CD8-positive, alpha-beta memory T cell (primary cell): ENCODE data around the gene KRTAP4-2. TPM values are rescaled to one million over a fixed set of nuclear protein-coding genes. Genes with fewer than 3 reads are reported as not detected.
"Not testable (repeated sequence)": the region's sequence is repeated elsewhere in the genome, so short reads cannot be mapped to it uniquely, and the experiment has no call there.

Experiments used
- CTCF ChIA-PET: fragments of 350-600 bp; sonication (Branson Sonifier 250); formaldehyde crosslinking; loops from one replicate; lab custom pipeline; 2021; ENCODE audit warnings: antibody characterized with exemption; lab: Charles Lee
- POLR2A ChIA-PET: fragments of 350-600 bp; sonication (Branson Sonifier 250); formaldehyde crosslinking; loops from one replicate; lab custom pipeline; 2021; ENCODE audit warnings: antibody characterized with exemption; lab: Charles Lee
- DNase-seq, 5 donors: peaks; one replicate each; pipeline versions ENCODE4 v3.0.0 to v3.0.0-alpha.2; 2020 to 2022; ENCODE audit warnings: mixed read lengths in 1 of 5
- H3K27ac ChIP-seq: one replicate; pipeline ENCODE4 v1.7.0; 2013; ENCODE audit warnings: low read depth, mild to moderate bottlenecking, low read length, moderate library complexity
- H3K27me3 ChIP-seq: 2 replicates; pipeline ENCODE4 v1.7.0; 2013; ENCODE audit warnings: low read length, mild to moderate bottlenecking; ENCODE audit not compliant: insufficient read depth, poor library complexity, severe bottlenecking
- H3K36me3 ChIP-seq: 2 replicates; pipeline ENCODE4 v1.7.0; 2013; ENCODE audit warnings: mild to moderate bottlenecking, low read length, moderate library complexity; ENCODE audit not compliant: insufficient read depth
- H3K4me1 ChIP-seq: 2 replicates; pipeline ENCODE4 v1.7.0; 2013; ENCODE audit warnings: mild to moderate bottlenecking, low read length, moderate library complexity; ENCODE audit not compliant: insufficient read depth
- H3K4me3 ChIP-seq: 2 replicates; pipeline ENCODE4 v1.7.0; 2013; ENCODE audit warnings: mild to moderate bottlenecking, low read length
- H3K9me3 ChIP-seq: 2 replicates; pipeline ENCODE4 v1.7.0; 2013; ENCODE audit warnings: mild to moderate bottlenecking, low read length
- H3K27ac Mint-ChIP-seq, 8 donors: one replicate each; pipeline ENCODE4 v1.8.0; 2020 to 2021; ENCODE audit warnings: mixed read lengths in 8 of 8, mild to moderate bottlenecking in 6 of 8, inconsistent platforms in 3 of 8, moderate library complexity in 3 of 8
- H3K27me3 Mint-ChIP-seq, 2 donors: one replicate each; pipeline ENCODE4 v1.8.0; 2020 to 2021; ENCODE audit warnings: mixed read lengths in 2 of 2, mild to moderate bottlenecking in 1 of 2, moderate library complexity in 1 of 2
- H3K36me3 Mint-ChIP-seq, 3 donors: one replicate each; pipeline ENCODE4 v1.8.0; 2020 to 2021; ENCODE audit warnings: mixed read lengths in 3 of 3, inconsistent platforms in 1 of 3, mild to moderate bottlenecking in 1 of 3
- H3K4me1 Mint-ChIP-seq, 3 donors: one replicate each; pipeline ENCODE4 v1.8.0; 2020 to 2021; ENCODE audit warnings: mixed read lengths in 3 of 3, inconsistent platforms in 1 of 3, mild to moderate bottlenecking in 1 of 3
- H3K4me3 Mint-ChIP-seq, 7 donors: one replicate each; pipeline ENCODE4 v1.8.0; 2020 to 2021; ENCODE audit warnings: mixed read lengths in 7 of 7, mild to moderate bottlenecking in 6 of 7, moderate library complexity in 4 of 7, inconsistent platforms in 2 of 7
- H3K9me3 Mint-ChIP-seq, 5 donors: one replicate each; pipeline ENCODE4 v1.8.0; 2020 to 2022; ENCODE audit warnings: mixed read lengths in 5 of 5, mild to moderate bottlenecking in 3 of 5, moderate library complexity in 2 of 5, inconsistent platforms in 1 of 5
- polyA plus RNA-seq: library from polyadenylated mRNA; unstranded; fragments of 300-500 nt; fragmentation: Illumina TruSeq; gene quantifications from one replicate; pipeline ENCODE4 v1.2.3, GENCODE V29; 2021
- total RNA-seq, 2 experiments: library from RNA; stranded (reverse); gene quantifications; one replicate each; pipeline ENCODE4 v1.2.3, GENCODE V29; 2021

KRTAP4-2 gene
- total RNA-seq (not detected), polyA plus RNA-seq (not detected)

GRCh38 chr17:41177727-41178271, at the start of gene KRTAP4-2:
Gene KRTAP4-2 (minus strand): TSS chr17:41178221. CDS start chr17:41178164, 57 bp downstream.
- Histone ChIP-seq H3K27me3 (no peaks in the 10 kb centered on the region), H3K36me3 (no peaks in the 10 kb centered on the region), H3K4me1 (no peaks in the 10 kb centered on the region), H3K27ac (peak within 1 kb of the TSS; percentile 9), H3K9me3 (no peaks in the 10 kb centered on the region), H3K4me3 (no peak within 1 kb of the TSS)
- CTCF ChIA-PET, result no interaction called here
- Mint-ChIP-seq H3K27ac (peak within 1 kb of the TSS in 2 of 8 donors; percentile 52 to 66), H3K27me3 (peaks cover 6 to 16% of the 10 kb centered on the region in 2 donors), H3K4me3 (no peak within 1 kb of the TSS), H3K4me1 (peaks cover 0 to 2% (median 0%) of the 10 kb centered on the region in 3 donors), H3K36me3 (no peaks in the 10 kb centered on the region), H3K9me3 (no peaks in the 10 kb centered on the region)
- DNase-seq, result no peak
- POLR2A ChIA-PET, result no interaction called here

GRCh38 chr17:41226598-41227095, 48.6 kb upstream of the KRTAP4-2 start, which contains the start of gene KRTAP9-2:
Gene KRTAP9-2 (plus strand): TSS chr17:41226648. CDS start chr17:41226655, 7 bp downstream.
- H3K4me1 Mint-ChIP-seq, H3K4me3 Mint-ChIP-seq, H3K9me3 ChIP-seq, H3K36me3 ChIP-seq, DNase-seq, H3K27ac ChIP-seq, H3K36me3 Mint-ChIP-seq, H3K4me3 ChIP-seq, H3K27me3 ChIP-seq, H3K9me3 Mint-ChIP-seq, CTCF ChIA-PET, H3K27ac Mint-ChIP-seq, H3K4me1 ChIP-seq, POLR2A ChIA-PET: not testable (repeated sequence)
- peaks cover 7 to 20% of the 10 kb centered on the region in 2 donors for H3K27me3 Mint-ChIP-seq

GRCh38 chr17:41226051-41226450, 48.0 kb upstream of the KRTAP4-2 start:
- no peak for DNase-seq
- Mint-ChIP-seq H3K36me3 (no peaks in the 10 kb centered on the region), H3K27ac (no peak overlapping the region), H3K9me3 (no peaks in the 10 kb centered on the region), H3K4me3 (no peak overlapping the region), H3K27me3 (peaks cover 9 to 18% of the 10 kb centered on the region in 2 donors), H3K4me1 (no peaks in the 10 kb centered on the region)
- no peaks in the 10 kb centered on the region for H3K27me3 ChIP-seq
- no peaks in the 10 kb centered on the region for H3K4me1 ChIP-seq
- ChIA-PET CTCF (no interaction called here), POLR2A (no interaction called here)
- H3K27ac ChIP-seq, result no peak overlapping the region
- H3K9me3 ChIP-seq, result no peaks in the 10 kb centered on the region
- no peak overlapping the region for H3K4me3 ChIP-seq
- no peaks in the 10 kb centered on the region for H3K36me3 ChIP-seq

- Histone ChIP-seq H3K9me3 (no peaks in the 10 kb centered on the region), H3K27me3 (no peaks in the 10 kb centered on the region), H3K4me3 (no peak overlapping the region), H3K4me1 (no peaks in the 10 kb centered on the region), H3K27ac (no peak overlapping the region), H3K36me3 (no peaks in the 10 kb centered on the region)
- ChIA-PET CTCF (no interaction called here), POLR2A (no interaction called here)
- Mint-ChIP-seq H3K27me3 (peaks cover 11 to 12% of the 10 kb centered on the region in 2 donors), H3K4me1 (no peaks in the 10 kb centered on the region), H3K4me3 (no peak overlapping the region), H3K9me3 (peaks cover 0 to 9% (median 4%) of the 10 kb centered on the region in 5 donors), H3K36me3 (peaks cover 0 to 9% (median 0%) of the 10 kb centered on the region in 3 donors), H3K27ac (no peak overlapping the region)
- DNase-seq, result no peak
Measured at GRCh38 chr17:41223821-41224220, 45.8 kb upstream of the KRTAP4-2 start.

- Mint-ChIP-seq H3K36me3 (peaks cover 0 to 8% (median 0%) of the 10 kb centered on the region in 3 donors), H3K27ac (no peak overlapping the region), H3K4me1 (no peaks in the 10 kb centered on the region), H3K4me3 (no peak overlapping the region), H3K27me3 (peaks cover 6 to 58% of the 10 kb centered on the region in 2 donors), H3K9me3 (peaks cover 0 to 8% (median 4%) of the 10 kb centered on the region in 5 donors)
- ChIA-PET POLR2A (no interaction called here), CTCF (no interaction called here)
- H3K36me3 ChIP-seq, result no peaks in the 10 kb centered on the region
- no peak for DNase-seq
- H3K27me3 ChIP-seq, result no peaks in the 10 kb centered on the region
- H3K9me3 ChIP-seq, result no peaks in the 10 kb centered on the region
- H3K4me3 ChIP-seq, result no peak overlapping the region
- no peaks in the 10 kb centered on the region for H3K4me1 ChIP-seq
- H3K27ac ChIP-seq, result no peak overlapping the region
Measured at GRCh38 chr17:41215681-41216080, 37.7 kb upstream of the KRTAP4-2 start.

- no peak overlapping the region for H3K4me3 Mint-ChIP-seq
- H3K4me3 ChIP-seq, result no peak overlapping the region
- H3K27me3 ChIP-seq, result peaks cover 10% of the 10 kb centered on the region
- peaks cover 0 to 3% (median 0%) of the 10 kb centered on the region in 5 donors for H3K9me3 Mint-ChIP-seq
- H3K27ac ChIP-seq, result no peak overlapping the region
- H3K27ac Mint-ChIP-seq, result peak overlapping the region in 1 of 8 donors; percentile 30
- ChIA-PET POLR2A (no interaction called here), CTCF (interaction anchor here (2.2 kb wide), 1 partner anchor 110 kb away, joined by 5 read pairs; no protein-coding TSS in a partner anchor)
- DNase-seq, result no peak
- no peaks in the 10 kb centered on the region for H3K36me3 ChIP-seq
- no peaks in the 10 kb centered on the region for H3K4me1 Mint-ChIP-seq
- H3K4me1 ChIP-seq, result no peaks in the 10 kb centered on the region
- no peaks in the 10 kb centered on the region for H3K9me3 ChIP-seq
- H3K27me3 Mint-ChIP-seq, result peaks cover 8 to 76% of the 10 kb centered on the region in 2 donors
- peaks cover 0 to 1% (median 0%) of the 10 kb centered on the region in 3 donors for H3K36me3 Mint-ChIP-seq
Measured at GRCh38 chr17:41212524-41213169, 34.6 kb upstream of the KRTAP4-2 start.

GRCh38 chr17:41211845-41212466, 33.9 kb upstream of the KRTAP4-2 start:
- Mint-ChIP-seq H3K9me3 (peaks cover 0 to 3% (median 0%) of the 10 kb centered on the region in 5 donors), H3K36me3 (peaks cover 0 to 1% (median 0%) of the 10 kb centered on the region in 3 donors), H3K4me3 (no peak overlapping the region), H3K4me1 (no peaks in the 10 kb centered on the region), H3K27ac (no peak overlapping the region), H3K27me3 (peaks cover 10 to 73% of the 10 kb centered on the region in 2 donors)
- H3K27ac ChIP-seq, result no peak overlapping the region
- H3K36me3 ChIP-seq, result no peaks in the 10 kb centered on the region
- peaks cover 10% of the 10 kb centered on the region for H3K27me3 ChIP-seq
- H3K4me1 ChIP-seq, result no peaks in the 10 kb centered on the region
- POLR2A ChIA-PET, result no interaction called here
- no peak overlapping the region for H3K4me3 ChIP-seq
- CTCF ChIA-PET, result interaction anchor here (2.2 kb wide), 1 partner anchor 111 kb away, joined by 5 read pairs; no protein-coding TSS in a partner anchor
- H3K9me3 ChIP-seq, result no peaks in the 10 kb centered on the region
- no peak for DNase-seq
